ENCODE measurements around the gene GPR18. TPM values are rescaled to one million over a fixed set of nuclear protein-coding genes. Genes with fewer than 3 reads are reported as not detected.
"Not testable (repeated sequence)": the region's sequence is repeated elsewhere in the genome, so short reads cannot be mapped to it uniquely, and the experiment has no call there.

GPR18 gene
- polyA plus RNA-seq, 1 donor (not counting 4 experiments of a cell fraction or from before 2014, with no cell fraction given), result not detected

- Histone ChIP-seq H4K20me1 (ENCODE audit: control insufficient read depth, extremely low read depth, insufficient read depth, low read length) (peaks cover 3% of the 10 kb centered on the region), H3K9me1 (ENCODE audit: control insufficient read depth, extremely low read depth, insufficient read depth, low read length) (peaks cover 3% of the 10 kb centered on the region), H3K4me1 (ENCODE audit: control insufficient read depth, extremely low read depth, insufficient read depth, low read length) (peaks cover 25% of the 10 kb centered on the region), H3K9ac (ENCODE audit: control insufficient read depth, extremely low read depth, insufficient read depth, low read length) (no peak overlapping the region), H2AFZ (ENCODE audit: control insufficient read depth, low read length) (no peak overlapping the region), H3K9me3 (ENCODE audit: control insufficient read depth, low read depth, low read length) (no peaks in the 10 kb centered on the region), H3K27me3 (ENCODE audit: control insufficient read depth, extremely low read depth, insufficient read depth, low read length) (no peaks in the 10 kb centered on the region), H3K79me2 (ENCODE audit: control insufficient read depth, insufficient read depth, low read length) (peaks cover 52% of the 10 kb centered on the region), H3K4me3 (ENCODE audit: control insufficient read depth in 2 of 3, extremely low read depth in 1 of 3, insufficient read depth in 2 of 3, low read depth in 1 of 3, low read length in 3 of 3) (no peak overlapping the region), H3K36me3 (ENCODE audit: control insufficient read depth in 2 of 2, extremely low read depth in 1 of 2, insufficient read depth in 2 of 2, low read length in 2 of 2) (peaks cover 0 to 2% of the 10 kb centered on the region in 2 experiments), H3K4me2 (ENCODE audit: control insufficient read depth, extremely low read depth, insufficient read depth, low read depth, low read length) (no peak overlapping the region), H3K27ac (ENCODE audit: control insufficient read depth, insufficient read depth, low read length) (no peak overlapping the region)
- dilution Hi-C loops (cut with MboI; ENCODE audit: extremely low pct_ligation_motif_present, low sequenced_read_pairs), result no loop called here
- DNase-seq (ENCODE audit: low read depth, low spot score) (no peak), FAIRE-seq (peak; percentile 52)
- no peak for TF ChIP-seq CTCF (optimal IDR thresholded peaks at IDR 0.05 in 1 of 3, IDR thresholded peaks at IDR 0.05 in 1 of 3, conservative IDR thresholded peaks at IDR 0.05 in 1 of 3; ENCODE audit: extremely low read depth in 1 of 3, insufficient read depth in 2 of 3, low read length in 3 of 3)
- TF ChIP-seq EZH2 (IDR thresholded peaks at IDR 0.05; ENCODE audit: low read length), result no peak
These were observed 26.5 kb downstream of the GPR18 start for GRCh38 chr13:99231721-99232120.

- peaks cover 3% of the 10 kb centered on the region for H4K20me1 ChIP-seq (ENCODE audit: control insufficient read depth, extremely low read depth, insufficient read depth, low read length)
- TF ChIP-seq EZH2 (IDR thresholded peaks at IDR 0.05; ENCODE audit: low read length), result no peak
- no peak for TF ChIP-seq CTCF (optimal IDR thresholded peaks at IDR 0.05 in 1 of 3, IDR thresholded peaks at IDR 0.05 in 1 of 3, conservative IDR thresholded peaks at IDR 0.05 in 1 of 3; ENCODE audit: extremely low read depth in 1 of 3, insufficient read depth in 2 of 3, low read length in 3 of 3)
- peaks cover 3% of the 10 kb centered on the region for H3K9me1 ChIP-seq (ENCODE audit: control insufficient read depth, extremely low read depth, insufficient read depth, low read length)
- DNase-seq (ENCODE audit: low read depth, low spot score), result no peak
- dilution Hi-C loops (cut with MboI; ENCODE audit: extremely low pct_ligation_motif_present, low sequenced_read_pairs), result no loop called here
- no peak overlapping the region for H3K27ac ChIP-seq (ENCODE audit: control insufficient read depth, insufficient read depth, low read length)
- H3K4me2 ChIP-seq (ENCODE audit: control insufficient read depth, extremely low read depth, insufficient read depth, low read depth, low read length), result no peak overlapping the region
- H3K4me1 ChIP-seq (ENCODE audit: control insufficient read depth, extremely low read depth, insufficient read depth, low read length), result peaks cover 32% of the 10 kb centered on the region
- H3K36me3 ChIP-seq (ENCODE audit: control insufficient read depth in 2 of 2, extremely low read depth in 1 of 2, insufficient read depth in 2 of 2, low read length in 2 of 2), result peaks cover 0 to 2% of the 10 kb centered on the region in 2 experiments
- no peak overlapping the region for H2AFZ ChIP-seq (ENCODE audit: control insufficient read depth, low read length)
- H3K27me3 ChIP-seq (ENCODE audit: control insufficient read depth, extremely low read depth, insufficient read depth, low read length), result no peaks in the 10 kb centered on the region
- no peak for FAIRE-seq
- no peak overlapping the region for H3K9ac ChIP-seq (ENCODE audit: control insufficient read depth, extremely low read depth, insufficient read depth, low read length)
- H3K79me2 ChIP-seq (ENCODE audit: control insufficient read depth, insufficient read depth, low read length), result peaks cover 58% of the 10 kb centered on the region
- no peak overlapping the region for H3K4me3 ChIP-seq (ENCODE audit: control insufficient read depth in 2 of 3, extremely low read depth in 1 of 3, insufficient read depth in 2 of 3, low read depth in 1 of 3, low read length in 3 of 3)
- no peaks in the 10 kb centered on the region for H3K9me3 ChIP-seq (ENCODE audit: control insufficient read depth, low read depth, low read length)
These were observed 27.2 kb downstream of the GPR18 start for GRCh38 chr13:99230991-99231390.

GRCh38 chr13:99230588-99230987 lies 27.6 kb downstream of the GPR18 start:
- H3K79me2 ChIP-seq (ENCODE audit: control insufficient read depth, insufficient read depth, low read length), result peaks cover 62% of the 10 kb centered on the region
- H3K9me1 ChIP-seq (ENCODE audit: control insufficient read depth, extremely low read depth, insufficient read depth, low read length); H4K20me1 ChIP-seq (ENCODE audit: control insufficient read depth, extremely low read depth, insufficient read depth, low read length): not testable (repeated sequence)

More at GRCh38 chr13:99230588-99230987, 27.6 kb downstream of the GPR18 start:
- H3K9me3 ChIP-seq (ENCODE audit: control insufficient read depth, low read depth, low read length); H2AFZ ChIP-seq (ENCODE audit: control insufficient read depth, low read length); H3K4me2 ChIP-seq (ENCODE audit: control insufficient read depth, extremely low read depth, insufficient read depth, low read depth, low read length); FAIRE-seq; H3K27me3 ChIP-seq (ENCODE audit: control insufficient read depth, extremely low read depth, insufficient read depth, low read length); H3K4me3 ChIP-seq (ENCODE audit: control insufficient read depth in 2 of 3, extremely low read depth in 1 of 3, insufficient read depth in 2 of 3, low read depth in 1 of 3, low read length in 3 of 3); H3K9ac ChIP-seq (ENCODE audit: control insufficient read depth, extremely low read depth, insufficient read depth, low read length); H3K36me3 ChIP-seq (ENCODE audit: control insufficient read depth in 2 of 2, extremely low read depth in 1 of 2, insufficient read depth in 2 of 2, low read length in 2 of 2); dilution Hi-C loops (cut with MboI; ENCODE audit: extremely low pct_ligation_motif_present, low sequenced_read_pairs); DNase-seq (ENCODE audit: low read depth, low spot score); H3K27ac ChIP-seq (ENCODE audit: control insufficient read depth, insufficient read depth, low read length): not testable (repeated sequence)
- H3K4me1 ChIP-seq (ENCODE audit: control insufficient read depth, extremely low read depth, insufficient read depth, low read length), result peaks cover 36% of the 10 kb centered on the region

Data from keratinocyte (primary cell).